HG02798 (cell line): Measurements from ENCODE around the gene EGR4.
"Not testable (repeated sequence)": the region's sequence is repeated elsewhere in the genome, so short reads cannot be mapped to it uniquely, and the experiment has no call there.

Experiments used
- ATAC-seq: cut with Tn5 transposase; IDR thresholded peaks from one replicate; pipeline ENCODE4 v1.9.1; 2021; ENCODE audit warnings: mild to moderate bottlenecking; ENCODE audit not compliant: unreplicated experiment, poor library complexity

EGR4 gene

DNA sequence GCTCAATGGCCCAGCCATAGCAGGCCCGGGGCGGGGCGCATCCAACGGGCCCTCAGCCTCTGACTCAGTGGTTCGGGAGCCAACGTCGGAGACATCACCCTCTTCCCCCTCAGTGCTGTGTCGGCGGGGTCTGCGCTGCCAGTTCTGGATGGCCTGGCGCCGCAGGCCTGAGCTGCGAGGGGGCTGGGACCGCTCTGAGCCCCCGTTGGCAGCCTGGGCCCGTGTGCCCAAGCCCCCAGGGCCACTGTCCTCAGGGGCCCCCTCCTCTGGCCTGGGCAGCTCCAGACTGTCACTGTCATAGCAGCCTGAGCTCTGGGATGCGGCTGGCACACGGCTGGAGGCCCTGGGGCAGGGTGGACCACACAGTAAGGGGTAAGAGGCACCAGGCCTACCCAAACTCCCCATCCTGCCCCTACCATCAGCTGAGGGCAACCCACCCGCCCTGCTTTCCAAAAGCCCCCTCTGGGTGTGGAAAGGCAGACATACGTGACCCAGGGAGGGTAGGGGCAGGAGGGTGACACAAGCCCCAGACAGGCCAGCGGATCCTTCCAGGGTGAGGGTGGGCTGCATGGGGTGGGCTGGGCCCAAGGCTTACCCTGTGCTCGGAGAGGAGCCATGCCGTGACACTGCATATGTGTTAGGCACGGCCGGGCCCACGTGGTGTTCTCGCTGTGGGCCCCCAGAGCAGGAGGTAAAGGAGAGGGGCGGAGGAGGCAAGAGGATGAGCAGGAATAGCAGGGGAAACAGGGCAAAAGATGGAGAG, 27.9 kb downstream of the EGR4 start:
- ATAC-seq: no peak

DNA sequence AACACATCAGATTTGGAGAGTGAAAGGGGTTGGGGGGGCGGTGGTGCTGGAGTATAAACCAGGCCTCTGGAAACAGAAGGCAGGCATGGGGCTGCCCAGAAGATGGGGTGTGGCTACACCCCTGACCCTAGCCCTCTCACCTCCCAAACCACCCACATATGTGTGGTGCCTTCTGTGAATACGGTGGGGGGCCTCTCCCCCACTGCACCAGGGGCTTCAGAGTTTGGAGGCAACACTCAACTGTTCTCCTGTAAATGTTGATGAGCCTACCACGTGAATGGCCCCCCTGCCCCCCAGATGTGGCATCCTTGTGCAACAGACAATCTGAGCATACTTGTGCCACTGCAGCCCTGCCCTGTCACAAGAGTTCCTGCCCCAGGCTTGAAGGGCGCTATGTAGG, 28.6 kb downstream of the EGR4 start:
- ATAC-seq: no peak

DNA sequence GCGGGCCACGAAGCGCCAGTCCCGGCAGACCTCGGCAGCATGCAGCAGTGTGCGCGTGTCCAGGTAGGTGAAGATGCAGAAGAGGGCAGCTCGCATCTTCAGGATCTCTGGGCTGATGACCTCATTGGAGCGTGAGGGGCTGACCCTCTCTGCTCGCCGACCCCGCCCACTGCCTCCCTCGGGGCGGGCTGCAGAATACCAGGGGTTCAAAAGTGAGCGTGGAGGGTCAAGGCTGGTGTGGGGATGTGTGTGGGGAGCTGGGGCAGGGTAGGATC, 29.1 kb downstream of the EGR4 start:
- ATAC-seq: no peak

DNA sequence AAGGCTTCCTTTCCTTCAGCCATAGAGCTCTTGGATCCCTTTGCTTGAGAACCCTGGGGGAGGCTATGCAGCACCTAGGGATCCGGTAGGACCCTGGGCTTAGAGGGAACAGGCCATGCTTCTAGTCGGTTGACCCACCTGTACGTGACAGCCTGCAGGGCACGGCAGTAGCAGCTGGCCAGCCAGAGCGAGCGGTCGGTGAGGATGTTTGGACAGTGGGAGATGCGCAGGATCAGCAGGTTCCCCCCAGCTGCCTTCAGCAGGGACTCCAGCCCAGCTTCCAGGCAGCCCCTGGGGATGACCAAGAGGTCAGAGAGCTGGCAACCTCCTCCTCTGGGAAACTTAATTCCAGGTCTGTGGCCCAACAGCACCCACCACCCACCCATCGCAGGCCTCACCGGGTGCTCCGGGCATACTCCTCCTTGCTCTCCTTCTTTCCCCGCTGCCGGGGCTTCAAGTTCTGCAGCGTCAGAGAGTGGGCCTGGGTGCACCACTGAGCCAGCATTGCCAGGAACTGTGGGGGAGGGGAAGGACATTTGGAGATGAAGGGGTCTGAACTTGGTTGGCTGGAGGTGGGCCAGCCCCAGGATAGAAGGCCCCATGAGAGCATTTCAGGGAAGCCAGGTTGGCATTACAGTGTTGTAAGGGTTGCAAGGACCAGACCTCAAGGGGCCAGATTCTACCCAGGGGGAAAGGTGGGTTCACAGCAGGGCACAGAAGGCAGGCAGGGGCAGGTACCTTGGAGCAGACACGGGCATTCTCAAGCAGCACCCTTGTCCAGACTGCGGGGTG, 29.6 kb downstream of the EGR4 start:
- no peak for ATAC-seq

- not testable (repeated sequence) for ATAC-seq
Measured at GRCh38 chr2:73262691-73263429, 30.5 kb downstream of the EGR4 start.

DNA sequence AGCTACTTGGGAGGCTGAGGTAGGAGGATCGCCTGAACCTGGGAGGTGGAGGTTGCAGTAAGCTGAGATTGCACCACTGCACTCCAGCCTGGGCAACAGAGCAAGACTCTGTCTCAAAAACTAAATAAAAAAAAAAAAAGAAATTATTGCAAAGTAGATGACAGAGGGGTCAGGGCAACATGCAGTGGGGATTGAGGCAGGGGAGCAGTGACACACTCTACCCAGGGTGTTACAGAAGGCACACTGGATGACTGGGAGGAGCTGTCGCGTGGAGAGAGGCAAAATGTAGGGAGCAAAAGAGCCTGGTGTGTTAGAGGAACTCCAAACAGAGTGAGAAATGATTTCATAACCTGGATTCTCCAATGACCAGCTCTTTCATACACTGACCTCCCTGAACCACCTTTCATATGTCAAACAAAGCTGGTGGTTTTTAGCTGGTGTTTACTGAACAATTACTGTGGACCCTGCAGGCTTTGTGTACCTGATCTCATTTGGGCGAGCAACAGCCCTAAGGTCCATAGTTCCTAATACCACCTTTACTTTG, 31.2 kb downstream of the EGR4 start:
- no peak for ATAC-seq

- no peak for ATAC-seq
Measured at GRCh38 chr2:73260338-73260984, 32.9 kb downstream of the EGR4 start.

DNA sequence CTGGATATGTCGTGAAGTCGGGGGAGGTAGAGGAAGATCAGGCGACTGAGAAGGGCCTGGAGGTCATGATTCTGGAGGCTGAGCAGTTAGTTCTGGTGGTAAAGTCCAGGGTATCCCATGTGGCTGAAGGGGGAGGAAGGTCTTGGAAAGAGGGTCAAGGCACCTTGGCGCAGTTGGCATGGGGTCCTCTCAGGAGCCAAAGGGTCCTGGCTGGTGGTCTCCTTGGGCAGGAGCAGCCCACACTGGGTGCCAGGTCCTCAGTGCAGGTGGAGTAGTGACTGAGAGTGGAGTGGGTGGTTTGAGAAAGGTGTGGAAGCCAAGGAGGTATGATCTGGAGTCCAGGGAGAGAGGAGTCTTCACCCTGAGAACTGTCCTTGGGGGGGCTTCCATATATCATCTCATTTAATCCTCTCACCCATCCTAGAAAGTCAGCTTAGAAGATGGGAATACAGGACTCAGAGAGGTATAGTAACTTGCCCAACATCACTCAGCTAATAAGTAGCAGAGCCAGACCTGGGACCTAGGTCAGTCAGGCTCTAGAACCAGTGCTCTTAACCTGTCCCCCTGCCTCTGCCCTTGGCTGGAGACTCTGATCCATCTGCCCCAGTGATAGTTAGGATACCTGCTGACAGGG, 33.5 kb downstream of the EGR4 start:
- no peak for ATAC-seq

- no peak for ATAC-seq
Measured at GRCh38 chr2:73259276-73259675, 34.1 kb downstream of the EGR4 start.

- ATAC-seq: no peak
Measured at GRCh38 chr2:73258913-73259215, 34.5 kb downstream of the EGR4 start.

- ATAC-seq: no peak
Measured at GRCh38 chr2:73258186-73258912, 35.0 kb downstream of the EGR4 start.

GRCh38 chr2:73257425-73258125, 35.8 kb downstream of the EGR4 start:
- ATAC-seq: no peak

GRCh38 chr2:73257021-73257420, 36.3 kb downstream of the EGR4 start:
- ATAC-seq: no peak

DNA sequence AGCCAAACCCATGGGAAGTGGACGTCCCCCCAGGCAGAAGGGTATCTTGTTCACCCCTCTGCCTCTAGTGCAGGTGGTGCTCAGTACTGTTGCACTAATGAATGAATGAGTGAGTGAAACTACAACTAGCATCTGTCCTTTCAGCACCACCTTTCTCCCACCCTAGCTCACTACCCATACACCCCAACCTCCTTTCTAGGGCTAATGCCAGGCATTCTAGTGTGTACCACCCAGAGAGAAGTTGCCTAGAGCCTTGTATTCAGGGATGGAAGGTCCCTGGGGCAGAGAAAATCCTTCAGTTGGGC, 36.8 kb downstream of the EGR4 start:
- no peak for ATAC-seq

GRCh38 chr2:73255907-73256617, 37.3 kb downstream of the EGR4 start:
- no peak for ATAC-seq

DNA sequence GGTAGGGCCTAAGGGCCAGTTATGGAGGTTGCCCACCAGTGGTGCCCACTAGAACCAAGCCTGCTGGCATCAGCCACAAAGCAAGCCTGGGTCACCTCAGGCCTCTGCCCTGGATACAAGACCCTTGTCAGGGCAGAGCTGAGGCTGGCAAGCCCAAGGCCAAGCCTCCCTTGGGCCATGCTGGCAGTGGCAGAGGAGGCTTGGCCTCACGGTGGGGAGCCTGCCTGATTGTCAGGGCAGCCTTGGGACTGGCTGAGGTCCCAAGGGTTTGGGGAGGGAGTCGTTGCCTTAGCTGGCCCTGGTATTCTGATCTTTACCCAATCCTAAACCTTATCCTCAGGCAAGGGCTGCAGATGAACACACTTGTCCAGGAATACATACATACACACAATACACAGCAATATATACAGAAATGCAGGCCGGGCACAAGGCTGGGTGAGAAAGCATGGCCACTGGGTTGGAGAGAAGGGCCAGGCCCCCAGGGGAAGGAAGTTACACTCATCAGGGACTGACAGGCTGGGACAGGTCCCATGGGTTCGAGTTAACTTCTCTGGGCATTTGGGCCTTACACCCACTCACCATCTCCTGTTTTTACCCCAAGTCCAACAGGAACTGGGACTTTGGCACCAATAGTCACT, 38.2 kb downstream of the EGR4 start:
- ATAC-seq: no peak

- no peak for ATAC-seq
Measured at GRCh38 chr2:73254343-73255006, 38.9 kb downstream of the EGR4 start.

DNA sequence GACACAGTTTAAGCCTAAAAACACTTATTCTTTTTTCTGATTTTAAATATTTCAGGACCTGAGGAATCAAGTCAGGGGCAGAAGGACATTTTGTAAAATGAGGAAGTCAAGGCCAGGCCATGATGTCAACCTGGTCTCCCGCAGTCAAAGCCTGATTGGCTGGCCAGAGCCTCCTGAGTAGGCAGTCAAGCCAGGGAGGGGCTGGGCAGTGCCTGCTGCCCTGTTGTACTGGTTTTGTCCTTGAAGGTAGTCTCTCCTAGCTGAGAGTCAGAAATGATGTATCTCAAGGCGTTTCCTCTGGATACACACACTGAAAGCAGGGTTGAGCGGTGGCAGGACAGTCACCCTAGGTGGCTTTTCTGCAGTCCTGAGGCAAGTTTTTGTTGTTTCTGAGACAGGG, 39.4 kb downstream of the EGR4 start:
- no peak for ATAC-seq
